Measurements from ENCODE around the gene ACAP1.

The ACAP1 gene

DNA sequence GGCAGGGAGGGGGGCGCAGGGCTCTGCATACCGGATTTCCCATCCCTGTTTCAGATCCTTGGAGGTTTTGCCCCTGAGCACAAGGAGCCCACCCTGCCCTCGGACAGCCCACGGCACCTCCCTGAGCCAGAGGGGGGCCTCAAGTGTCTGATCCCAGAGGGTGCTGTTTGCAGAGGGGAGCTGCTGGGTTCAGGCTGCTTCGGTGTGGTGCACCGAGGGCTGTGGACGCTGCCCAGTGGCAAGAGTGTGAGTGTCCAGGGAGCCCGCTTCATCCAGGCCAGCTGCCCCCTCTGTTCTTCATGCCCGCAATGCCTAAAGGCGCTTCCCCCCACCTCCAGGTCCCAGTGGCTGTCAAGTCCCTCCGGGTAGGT is 47.0 kb downstream of the ACAP1 start:
- WGBS (ENCODE audit: extremely low coverage, insufficient coverage, insufficient read length): no CpG with 5 or more reads among the region's 11 CpGs
- Histone ChIP-seq H3K27ac (ENCODE audit: low read depth, low read length) (no peak overlapping the region), H4K12ac (ENCODE audit: low read depth, low read length) (no peak overlapping the region), H3K79me1 (ENCODE audit: low read length) (peaks cover 7% of the 10 kb centered on the region), H2AK5ac (ENCODE audit: low read length) (no peak overlapping the region), H4K91ac (ENCODE audit: low read depth, low read length) (no peak overlapping the region), H2AFZ (ENCODE audit: insufficient read depth, low read length, poor library complexity) (no peak overlapping the region), H3K9me3 (ENCODE audit: insufficient read depth, low read depth, low read length) (peaks cover 4% of the 10 kb centered on the region), H3K4me1 (ENCODE audit: control insufficient read depth in 1 of 2, insufficient read depth in 2 of 2, low read length in 2 of 2) (peaks cover 24 to 25% of the 10 kb centered on the region in 2 experiments), H3K4ac (ENCODE audit: low read depth, low read length) (no peak overlapping the region), H2BK12ac (ENCODE audit: low read length) (no peak overlapping the region), H2BK120ac (ENCODE audit: insufficient read depth, low read length, poor library complexity) (no peak overlapping the region), H3K4me3 (ENCODE audit: low read depth, low read length) (no peak overlapping the region), H3K36me3 (ENCODE audit: control insufficient read depth in 1 of 2, insufficient read depth in 2 of 2, low read length in 2 of 2) (peaks cover 18 to 27% of the 10 kb centered on the region in 2 experiments), H3K9ac (ENCODE audit: low read length) (no peak overlapping the region), H3K4me2 (ENCODE audit: low read length) (peak overlapping the region; percentile 66), H3K14ac (ENCODE audit: low read length) (no peak overlapping the region), H4K8ac (ENCODE audit: low read depth, low read length) (no peak overlapping the region), H3K18ac (ENCODE audit: low read length) (no peak overlapping the region), H3K79me2 (ENCODE audit: control insufficient read depth, insufficient read depth, low read length, poor library complexity) (no peaks in the 10 kb centered on the region), H3K27me3 (ENCODE audit: insufficient read depth, low read length) (no peaks in the 10 kb centered on the region), H2BK5ac (ENCODE audit: low read depth, low read length, poor library complexity) (no peak overlapping the region), H3K23ac (ENCODE audit: low read length) (no peak overlapping the region)
- no peak for DNase-seq

DNA sequence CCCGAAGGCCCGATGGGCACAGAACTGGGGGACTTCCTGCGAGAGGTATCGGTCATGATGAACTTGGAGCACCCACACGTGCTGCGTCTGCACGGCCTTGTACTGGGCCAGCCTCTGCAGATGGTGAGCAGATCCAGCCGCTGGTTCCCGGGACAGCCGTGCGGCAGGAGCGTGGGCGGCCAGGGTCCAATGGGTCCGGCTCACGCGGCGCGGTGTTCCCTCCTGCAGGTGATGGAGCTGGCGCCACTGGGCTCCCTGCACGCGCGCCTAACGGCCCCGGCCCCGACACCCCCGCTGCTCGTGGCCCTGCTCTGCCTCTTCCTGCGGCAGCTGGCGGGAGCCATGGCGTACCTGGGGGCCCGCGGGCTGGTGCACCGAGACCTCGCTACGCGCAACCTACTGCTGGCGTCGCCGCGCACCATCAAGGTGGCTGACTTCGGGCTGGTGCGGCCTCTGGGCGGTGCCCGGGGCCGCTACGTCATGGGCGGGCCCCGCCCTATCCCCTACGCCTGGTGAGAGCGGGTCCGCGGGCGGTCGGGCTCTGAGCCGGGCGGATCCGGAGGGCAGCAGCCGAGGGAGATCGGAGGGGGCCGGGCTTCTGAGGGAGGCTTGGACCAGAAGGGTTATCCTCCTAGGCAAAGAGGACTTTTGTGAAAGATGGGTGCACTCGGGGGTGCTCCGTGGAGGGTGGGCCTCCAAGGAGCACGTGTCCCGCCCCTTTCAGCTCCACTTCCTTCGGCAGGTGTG is 47.6 kb downstream of the ACAP1 start:
- H4K12ac ChIP-seq (ENCODE audit: low read depth, low read length): peak overlapping the region; percentile 22
- DNase-seq: peak; percentile 56 to 75
- H3K9me3 ChIP-seq (ENCODE audit: insufficient read depth, low read depth, low read length): peaks cover 4% of the 10 kb centered on the region
- H2AFZ ChIP-seq (ENCODE audit: insufficient read depth, low read length, poor library complexity): no peak overlapping the region
- H3K4ac ChIP-seq (ENCODE audit: low read depth, low read length): no peak overlapping the region
- H2BK5ac ChIP-seq (ENCODE audit: low read depth, low read length, poor library complexity): no peak overlapping the region
- H3K4me2 ChIP-seq (ENCODE audit: low read length): peak overlapping the region; percentile 66
- H2BK12ac ChIP-seq (ENCODE audit: low read length): no peak overlapping the region
- H3K23ac ChIP-seq (ENCODE audit: low read length): no peak overlapping the region
- peaks cover 24 to 33% of the 10 kb centered on the region in 2 experiments for H3K36me3 ChIP-seq (ENCODE audit: control insufficient read depth in 1 of 2, insufficient read depth in 2 of 2, low read length in 2 of 2)
- no peak overlapping the region for H2BK120ac ChIP-seq (ENCODE audit: insufficient read depth, low read length, poor library complexity)
- no peak overlapping the region for H4K8ac ChIP-seq (ENCODE audit: low read depth, low read length)
- peaks cover 24 to 25% of the 10 kb centered on the region in 2 experiments for H3K4me1 ChIP-seq (ENCODE audit: control insufficient read depth in 1 of 2, insufficient read depth in 2 of 2, low read length in 2 of 2)
- H3K18ac ChIP-seq (ENCODE audit: low read length): no peak overlapping the region
- H3K4me3 ChIP-seq (ENCODE audit: low read depth, low read length): peak overlapping the region; percentile 51
- no CpG with 5 or more reads among the region's 65 CpGs for WGBS (ENCODE audit: extremely low coverage, insufficient coverage, insufficient read length)
- H3K14ac ChIP-seq (ENCODE audit: low read length): no peak overlapping the region
- H3K27me3 ChIP-seq (ENCODE audit: insufficient read depth, low read length): no peaks in the 10 kb centered on the region
- H3K79me2 ChIP-seq (ENCODE audit: control insufficient read depth, insufficient read depth, low read length, poor library complexity): no peaks in the 10 kb centered on the region
- H3K79me1 ChIP-seq (ENCODE audit: low read length): peaks cover 7% of the 10 kb centered on the region
- H3K27ac ChIP-seq (ENCODE audit: low read depth, low read length): no peak overlapping the region
- no peak overlapping the region for H3K9ac ChIP-seq (ENCODE audit: low read length)
- H2AK5ac ChIP-seq (ENCODE audit: low read length): no peak overlapping the region
- no peak overlapping the region for H4K91ac ChIP-seq (ENCODE audit: low read depth, low read length)

DNA sequence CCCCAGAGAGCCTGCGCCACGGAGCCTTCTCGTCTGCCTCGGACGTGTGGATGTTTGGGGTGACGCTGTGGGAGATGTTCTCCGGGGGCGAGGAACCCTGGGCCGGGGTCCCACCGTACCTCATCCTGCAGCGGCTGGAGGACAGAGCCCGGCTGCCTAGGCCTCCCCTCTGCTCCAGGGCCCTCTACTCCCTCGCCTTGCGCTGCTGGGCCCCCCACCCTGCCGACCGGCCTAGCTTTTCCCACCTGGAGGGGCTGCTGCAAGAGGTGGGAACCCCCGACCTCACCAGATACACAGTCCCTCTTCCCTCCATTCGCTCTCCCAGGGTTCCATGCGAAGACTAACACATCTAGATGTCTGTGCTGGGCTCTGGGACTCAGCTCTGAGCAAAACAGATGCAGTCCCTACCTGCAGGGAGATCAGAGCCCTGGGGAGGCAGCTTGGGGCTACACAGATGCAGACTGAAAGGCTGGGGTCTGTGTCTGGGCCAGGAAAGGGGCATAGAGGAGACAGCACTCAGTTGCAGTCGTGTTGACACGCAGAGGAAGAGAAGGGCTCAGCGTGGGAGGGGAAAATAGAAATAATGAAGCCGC is 48.3 kb downstream of the ACAP1 start:
- Histone ChIP-seq H3K9ac (ENCODE audit: low read length) (no peak overlapping the region), H3K14ac (ENCODE audit: low read length) (no peak overlapping the region), H3K79me1 (ENCODE audit: low read length) (peaks cover 7% of the 10 kb centered on the region), H2BK5ac (ENCODE audit: low read depth, low read length, poor library complexity) (no peak overlapping the region), H4K8ac (ENCODE audit: low read depth, low read length) (no peak overlapping the region), H2AFZ (ENCODE audit: insufficient read depth, low read length, poor library complexity) (no peak overlapping the region), H2BK120ac (ENCODE audit: insufficient read depth, low read length, poor library complexity) (no peak overlapping the region), H4K12ac (ENCODE audit: low read depth, low read length) (no peak overlapping the region), H3K4ac (ENCODE audit: low read depth, low read length) (no peak overlapping the region), H3K27ac (ENCODE audit: low read depth, low read length) (no peak overlapping the region), H2AK5ac (ENCODE audit: low read length) (no peak overlapping the region), H3K79me2 (ENCODE audit: control insufficient read depth, insufficient read depth, low read length, poor library complexity) (no peaks in the 10 kb centered on the region), H3K9me3 (ENCODE audit: insufficient read depth, low read depth, low read length) (peaks cover 4% of the 10 kb centered on the region), H3K4me2 (ENCODE audit: low read length) (peak overlapping the region; percentile 66), H3K4me3 (ENCODE audit: low read depth, low read length) (no peak overlapping the region), H2BK12ac (ENCODE audit: low read length) (no peak overlapping the region), H3K23ac (ENCODE audit: low read length) (no peak overlapping the region), H3K18ac (ENCODE audit: low read length) (no peak overlapping the region), H3K4me1 (ENCODE audit: control insufficient read depth in 1 of 2, insufficient read depth in 2 of 2, low read length in 2 of 2) (peaks cover 24 to 25% of the 10 kb centered on the region in 2 experiments), H3K27me3 (ENCODE audit: insufficient read depth, low read length) (no peaks in the 10 kb centered on the region), H4K91ac (ENCODE audit: low read depth, low read length) (no peak overlapping the region), H3K36me3 (ENCODE audit: control insufficient read depth in 1 of 2, insufficient read depth in 2 of 2, low read length in 2 of 2) (peaks cover 30 to 39% of the 10 kb centered on the region in 2 experiments)
- DNase-seq: no peak
- WGBS (ENCODE audit: extremely low coverage, insufficient coverage, insufficient read length): no CpG with 5 or more reads among the region's 23 CpGs

DNA sequence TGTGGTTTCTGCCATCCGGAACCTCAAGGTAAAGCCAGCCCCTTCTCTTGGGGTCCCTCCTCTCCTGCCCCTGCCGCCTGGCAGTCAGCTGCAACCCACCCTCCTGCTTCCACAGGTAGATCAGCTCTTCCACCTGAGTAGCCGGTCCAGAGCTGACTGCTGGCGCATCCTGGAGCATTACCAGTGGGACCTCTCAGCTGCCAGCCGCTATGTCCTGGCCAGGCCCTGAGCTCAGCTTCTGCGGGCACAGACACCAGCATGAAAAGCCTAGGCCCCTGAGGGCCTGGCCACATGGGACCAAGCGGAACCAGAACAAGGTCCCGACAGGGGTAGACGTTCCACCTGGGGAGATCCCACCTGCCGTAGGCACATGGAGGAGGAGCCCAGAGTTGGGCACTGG is 52.5 kb downstream of the ACAP1 start:
- Histone ChIP-seq H2BK120ac (ENCODE audit: insufficient read depth, low read length, poor library complexity) (no peak overlapping the region), H3K27ac (ENCODE audit: low read depth, low read length) (no peak overlapping the region), H2BK12ac (ENCODE audit: low read length) (no peak overlapping the region), H2BK5ac (ENCODE audit: low read depth, low read length, poor library complexity) (no peak overlapping the region), H3K4me3 (ENCODE audit: low read depth, low read length) (no peak overlapping the region), H3K79me2 (ENCODE audit: control insufficient read depth, insufficient read depth, low read length, poor library complexity) (peaks cover 5% of the 10 kb centered on the region), H4K12ac (ENCODE audit: low read depth, low read length) (no peak overlapping the region), H3K9me3 (ENCODE audit: insufficient read depth, low read depth, low read length) (no peaks in the 10 kb centered on the region), H3K14ac (ENCODE audit: low read length) (no peak overlapping the region), H3K9ac (ENCODE audit: low read length) (no peak overlapping the region), H3K79me1 (ENCODE audit: low read length) (peaks cover 6% of the 10 kb centered on the region), H3K4me1 (ENCODE audit: control insufficient read depth in 1 of 2, insufficient read depth in 2 of 2, low read length in 2 of 2) (peaks cover 12 to 15% of the 10 kb centered on the region in 2 experiments), H4K91ac (ENCODE audit: low read depth, low read length) (no peak overlapping the region), H2AFZ (ENCODE audit: insufficient read depth, low read length, poor library complexity) (no peak overlapping the region), H4K8ac (ENCODE audit: low read depth, low read length) (no peak overlapping the region), H3K36me3 (ENCODE audit: control insufficient read depth in 1 of 2, insufficient read depth in 2 of 2, low read length in 2 of 2) (peaks cover 56 to 58% of the 10 kb centered on the region in 2 experiments), H3K23ac (ENCODE audit: low read length) (no peak overlapping the region), H2AK5ac (ENCODE audit: low read length) (no peak overlapping the region), H3K27me3 (ENCODE audit: insufficient read depth, low read length) (no peaks in the 10 kb centered on the region), H3K4ac (ENCODE audit: low read depth, low read length) (no peak overlapping the region), H3K18ac (ENCODE audit: low read length) (no peak overlapping the region), H3K4me2 (ENCODE audit: low read length) (no peak overlapping the region)
- DNase-seq: no peak
- no CpG with 5 or more reads among the region's 10 CpGs for WGBS (ENCODE audit: extremely low coverage, insufficient coverage, insufficient read length)

Data from trophoblast cell (in vitro differentiated cells and primary cell).